ENCODE data around the gene NEU1.

The NEU1 gene

DNA sequence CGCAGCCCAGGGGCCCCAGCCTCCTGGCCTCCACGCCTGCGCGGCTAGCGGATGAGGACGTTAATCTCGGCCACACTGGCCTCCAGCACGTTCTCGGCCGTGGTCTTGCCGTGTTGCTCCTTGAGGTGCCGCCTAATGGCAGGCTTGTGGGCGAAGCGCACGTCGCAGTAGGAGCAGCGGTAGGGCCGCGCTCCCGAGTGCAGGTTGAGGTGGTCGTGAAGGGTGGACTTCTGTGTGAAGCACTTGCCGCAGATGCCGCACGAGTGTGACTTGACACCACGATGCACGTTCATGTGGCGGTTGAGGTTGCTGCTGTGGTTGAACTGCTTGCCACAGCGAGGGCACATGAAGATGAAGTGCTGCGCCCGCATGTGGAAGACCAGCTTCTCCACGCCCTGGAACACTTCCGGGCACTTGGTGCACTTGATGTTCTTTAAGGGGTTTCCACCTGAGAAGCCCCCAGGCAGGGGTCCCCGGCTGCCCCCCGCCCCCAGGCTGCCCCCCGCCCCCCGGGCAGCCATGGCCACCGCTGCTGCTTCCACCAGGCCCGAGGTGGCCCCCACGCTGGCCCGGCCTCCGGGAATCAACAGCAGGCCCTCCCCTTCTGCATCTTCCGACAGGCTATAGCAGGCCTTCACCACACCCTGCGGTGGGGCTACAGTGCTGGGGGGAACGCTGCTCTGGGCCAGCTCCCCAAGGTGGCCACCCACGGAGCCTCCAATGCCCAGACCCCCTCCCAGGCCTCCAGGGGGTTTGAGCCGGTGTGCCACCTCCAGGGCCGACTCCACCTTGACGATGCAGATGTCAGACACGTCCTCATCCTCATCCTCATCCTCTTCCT is 37.5 kb upstream of the NEU1 start:
- no peak for DNase-seq
- Mint-ChIP-seq H3K4me1 (ENCODE audit: low read depth) (peaks cover 42% of the 10 kb centered on the region), H3K27ac (peak overlapping the region; percentile 50), H3K36me3 (ENCODE audit: low read depth) (peaks cover 34% of the 10 kb centered on the region), H3K27me3 (no peaks in the 10 kb centered on the region), H3K9me3 (no peaks in the 10 kb centered on the region), H3K4me3 (peak overlapping the region; percentile 20)

DNA sequence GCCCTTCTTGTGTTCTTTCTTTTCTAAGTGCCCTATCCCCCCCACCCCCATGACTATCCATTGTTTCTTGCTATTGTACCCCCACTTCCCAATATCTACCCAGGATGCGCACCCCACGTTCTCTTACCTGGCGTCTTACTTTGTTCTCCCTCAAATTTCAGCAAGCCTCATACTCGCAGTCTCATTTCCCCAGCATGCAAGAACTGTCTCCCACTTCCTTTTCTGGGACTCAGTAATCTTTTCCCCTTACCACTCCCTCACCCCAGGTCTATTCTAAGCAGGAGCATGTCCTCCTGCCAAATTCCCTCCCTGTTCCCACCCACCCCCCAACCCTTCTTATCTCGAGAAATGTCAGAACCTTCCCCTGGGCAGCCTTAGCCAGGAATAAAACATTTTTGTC is 36.6 kb upstream of the NEU1 start:
- Mint-ChIP-seq H3K27ac (peak overlapping the region; percentile 35), H3K36me3 (ENCODE audit: low read depth) (peaks cover 41% of the 10 kb centered on the region), H3K4me3 (peak overlapping the region; percentile 53), H3K9me3 (no peaks in the 10 kb centered on the region), H3K4me1 (ENCODE audit: low read depth) (peaks cover 42% of the 10 kb centered on the region), H3K27me3 (no peaks in the 10 kb centered on the region)
- no peak for DNase-seq

DNA sequence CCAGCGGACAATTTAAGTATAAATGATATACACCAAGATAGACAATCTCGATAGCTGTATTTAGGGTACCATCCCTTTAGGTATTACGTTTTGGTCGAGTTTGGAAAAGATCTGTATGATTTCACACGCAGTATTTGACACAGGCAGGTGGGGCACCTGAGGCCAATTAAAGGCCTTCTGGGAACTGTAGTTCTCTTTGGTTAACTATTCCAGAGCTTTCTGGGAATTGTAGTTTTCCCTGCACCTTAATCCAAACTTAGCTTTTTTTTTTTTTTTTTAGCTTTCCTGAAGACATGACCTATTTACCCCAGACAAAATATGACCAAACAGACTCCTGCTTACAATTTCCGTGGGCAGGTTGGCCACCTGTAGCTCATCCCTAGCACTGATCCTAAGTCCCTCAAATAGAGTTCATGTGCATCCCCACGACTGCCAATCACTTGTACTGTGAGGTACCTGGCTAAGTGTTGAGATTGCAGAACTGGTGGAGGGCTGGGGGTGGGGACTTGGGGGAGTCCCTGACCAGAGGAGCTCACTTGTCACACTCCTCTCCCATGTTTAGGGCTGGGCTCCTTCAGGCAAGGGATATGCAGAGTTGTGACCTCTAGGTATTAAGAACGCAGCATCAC is 35.9 kb upstream of the NEU1 start:
- Mint-ChIP-seq H3K9me3 (no peaks in the 10 kb centered on the region), H3K27ac (peak overlapping the region; percentile 96), H3K36me3 (ENCODE audit: low read depth) (peaks cover 44% of the 10 kb centered on the region), H3K27me3 (no peaks in the 10 kb centered on the region), H3K4me1 (ENCODE audit: low read depth) (peaks cover 42% of the 10 kb centered on the region), H3K4me3 (peak overlapping the region; percentile 93)
- DNase-seq = peak; percentile 42

DNA sequence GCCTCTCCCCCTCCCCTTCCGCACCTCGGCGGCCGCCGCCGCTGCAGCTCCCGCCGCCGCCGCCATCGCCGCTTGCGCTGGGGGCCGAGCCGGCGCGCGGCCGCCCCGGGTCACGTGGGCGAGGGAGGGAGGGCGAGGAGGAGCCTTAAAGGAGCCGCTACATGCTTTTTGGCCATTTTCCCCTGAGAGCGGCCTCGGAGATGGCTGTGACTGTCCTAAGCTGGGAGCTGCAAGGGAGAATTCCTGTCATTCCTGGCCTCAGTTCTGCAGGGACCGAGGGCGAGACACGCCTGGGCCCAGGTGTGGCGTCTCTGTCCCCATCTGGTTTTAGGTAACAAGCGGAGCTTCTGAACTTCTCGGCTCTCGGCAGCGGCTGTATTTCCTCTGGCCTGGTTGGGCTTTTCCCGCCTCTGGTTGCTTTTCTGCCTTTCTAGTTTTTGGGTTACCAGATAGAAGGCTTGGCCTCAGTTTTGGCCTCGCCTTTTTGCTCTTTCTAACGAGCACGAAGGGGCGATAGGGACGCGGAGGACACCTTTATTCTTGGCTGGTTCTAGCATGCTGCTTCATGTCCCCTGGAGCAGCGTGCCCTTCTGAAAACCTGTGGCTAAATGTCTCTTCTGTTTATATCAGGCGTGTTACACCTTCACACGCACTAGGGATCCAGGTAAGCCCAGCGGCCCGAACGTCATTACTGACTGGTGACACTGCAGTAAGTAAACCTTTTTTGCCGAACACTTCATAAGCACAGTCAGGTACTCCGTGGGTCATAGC is 35.2 kb upstream of the NEU1 start, which contains the start of gene EHMT2:
TSS of gene EHMT2 (minus strand) at position 87 of the 771 bp plus-strand sequence. CDS start at position 66, 21 bp downstream.
- H3K9me3 Mint-ChIP-seq = no peaks in the 10 kb centered on the region
- H3K4me1 Mint-ChIP-seq (ENCODE audit: low read depth) = peaks cover 39% of the 10 kb centered on the region
- DNase-seq = peak; percentile 89
- H3K4me3 Mint-ChIP-seq = peak within 1 kb of the TSS; percentile 93
- no peaks in the 10 kb centered on the region for H3K27me3 Mint-ChIP-seq
- H3K36me3 Mint-ChIP-seq (ENCODE audit: low read depth) = peaks cover 51% of the 10 kb centered on the region
- peak within 1 kb of the TSS; percentile 96 for H3K27ac Mint-ChIP-seq

DNA sequence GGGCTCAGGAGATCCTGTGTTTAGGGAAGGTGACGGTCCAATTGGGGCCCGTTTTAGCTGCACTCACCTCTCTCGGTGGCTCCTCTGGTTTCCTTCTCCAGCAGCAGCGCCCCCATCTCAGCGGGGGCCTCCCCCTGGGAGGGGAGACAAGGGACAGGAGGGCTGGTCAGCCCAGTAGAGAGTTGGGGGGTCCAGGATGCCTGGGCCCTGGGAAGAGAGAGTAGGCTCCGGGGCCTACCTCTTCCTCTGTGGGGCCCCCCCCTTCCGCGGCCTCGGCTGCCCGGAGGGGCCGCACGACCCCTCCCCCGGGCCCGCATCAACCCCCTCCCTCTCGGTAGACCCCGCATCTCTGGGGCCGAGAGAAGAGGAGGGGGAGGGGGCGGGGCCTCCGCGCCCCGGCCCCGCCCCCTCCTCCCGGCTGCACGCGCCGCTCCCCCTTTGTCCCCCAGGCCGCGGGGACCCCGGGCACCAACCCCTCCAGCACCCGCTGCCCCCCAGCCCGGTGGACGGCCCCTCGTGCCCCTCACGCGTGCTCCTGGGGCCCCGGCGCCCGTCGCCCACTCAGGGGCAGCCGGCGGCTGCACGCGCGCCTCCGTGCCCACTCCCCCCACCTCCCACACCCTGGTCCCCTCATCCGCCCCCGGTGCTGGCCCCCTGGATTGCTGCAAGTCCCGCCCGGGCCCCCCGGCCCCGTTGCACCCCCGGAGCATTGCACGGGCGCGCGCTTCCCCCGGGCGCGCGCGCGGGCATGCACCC is 34.4 kb upstream of the NEU1 start:
- Mint-ChIP-seq H3K9me3 (no peaks in the 10 kb centered on the region), H3K36me3 (ENCODE audit: low read depth) (peaks cover 59% of the 10 kb centered on the region), H3K27me3 (no peaks in the 10 kb centered on the region), H3K4me1 (ENCODE audit: low read depth) (peaks cover 34% of the 10 kb centered on the region), H3K27ac (peak overlapping the region; percentile 89), H3K4me3 (peak overlapping the region; percentile 93)
- no peak for DNase-seq

DNA sequence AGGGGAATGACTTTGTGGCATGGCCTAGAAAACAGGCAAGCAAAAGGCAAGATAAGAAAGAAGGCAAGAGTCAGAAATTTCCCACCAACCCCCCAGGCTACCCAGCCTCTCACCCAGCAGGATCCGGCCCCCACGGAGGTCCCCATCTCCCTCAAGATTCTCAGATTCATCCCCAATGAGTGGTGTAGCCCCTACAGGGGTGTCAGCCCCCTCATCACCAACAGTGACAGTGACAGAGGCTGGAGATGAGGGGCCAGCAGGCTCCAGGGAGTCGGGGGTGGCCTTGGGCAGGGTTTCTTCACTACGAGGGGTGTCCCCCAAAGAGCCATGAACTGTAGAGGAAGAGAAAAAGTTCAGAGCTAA is 33.9 kb upstream of the NEU1 start:
- Mint-ChIP-seq H3K9me3 (no peaks in the 10 kb centered on the region), H3K36me3 (ENCODE audit: low read depth) (peaks cover 64% of the 10 kb centered on the region), H3K4me3 (peak overlapping the region; percentile 83), H3K4me1 (ENCODE audit: low read depth) (peaks cover 34% of the 10 kb centered on the region), H3K27me3 (no peaks in the 10 kb centered on the region), H3K27ac (peak overlapping the region; percentile 89)
- DNase-seq = no peak

DNA sequence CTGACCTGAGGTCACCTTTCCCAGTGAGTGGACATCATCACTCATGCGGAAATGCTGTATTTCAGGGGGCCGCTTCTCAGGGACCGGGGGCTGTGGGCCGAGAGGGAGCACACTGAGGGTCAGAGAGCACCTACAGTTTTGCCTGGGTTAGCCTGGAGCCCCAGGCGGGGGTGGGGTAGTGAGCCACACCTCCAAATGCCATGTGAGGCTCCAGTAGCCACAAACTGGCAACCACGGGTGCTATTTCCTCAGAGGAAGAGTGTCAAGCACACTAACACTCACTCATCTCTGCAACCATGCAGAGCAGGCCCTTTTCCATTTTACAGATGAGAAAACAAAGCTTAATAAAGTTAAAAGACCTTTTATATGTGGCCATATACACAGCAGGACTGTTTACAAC is 30.2 kb upstream of the NEU1 start:
- H3K4me1 Mint-ChIP-seq (ENCODE audit: low read depth) = peaks cover 12% of the 10 kb centered on the region
- no peak for DNase-seq
- H3K9me3 Mint-ChIP-seq = no peaks in the 10 kb centered on the region
- H3K4me3 Mint-ChIP-seq = no peak overlapping the region
- peaks cover 76% of the 10 kb centered on the region for H3K36me3 Mint-ChIP-seq (ENCODE audit: low read depth)
- no peak overlapping the region for H3K27ac Mint-ChIP-seq
- no peaks in the 10 kb centered on the region for H3K27me3 Mint-ChIP-seq

DNA sequence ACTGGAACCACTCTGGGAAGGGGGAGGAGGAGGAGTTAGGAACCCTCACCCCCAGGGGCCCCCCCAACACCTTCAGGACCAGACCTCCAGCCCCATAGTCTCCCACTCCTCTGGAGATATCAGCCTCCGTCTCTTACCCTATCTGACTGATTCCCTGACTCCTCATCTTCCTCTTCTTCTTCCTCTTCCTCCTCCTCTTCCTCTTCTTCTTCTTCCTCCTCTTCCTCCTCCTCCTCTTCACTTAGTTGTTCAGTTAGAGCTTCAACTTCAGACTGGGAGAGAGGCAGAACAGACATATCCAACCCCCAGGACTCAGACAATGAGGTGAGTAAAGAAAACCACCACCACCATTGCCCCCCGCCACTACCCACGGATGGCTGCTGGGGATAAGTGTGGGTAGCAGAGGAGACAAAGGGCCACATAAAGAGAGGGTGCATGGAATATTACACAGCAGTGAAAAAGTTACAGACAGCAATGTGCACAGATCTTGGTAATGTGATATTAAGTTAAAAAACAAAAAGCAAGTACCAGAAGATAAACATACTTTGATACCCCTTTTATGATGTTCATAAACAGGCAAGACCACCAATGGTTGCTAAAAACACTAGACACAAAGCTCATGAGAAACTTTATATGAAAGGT is 26.8 kb upstream of the NEU1 start:
- H3K36me3 Mint-ChIP-seq (ENCODE audit: low read depth) = peaks cover 89% of the 10 kb centered on the region
- no peak for DNase-seq

DNA sequence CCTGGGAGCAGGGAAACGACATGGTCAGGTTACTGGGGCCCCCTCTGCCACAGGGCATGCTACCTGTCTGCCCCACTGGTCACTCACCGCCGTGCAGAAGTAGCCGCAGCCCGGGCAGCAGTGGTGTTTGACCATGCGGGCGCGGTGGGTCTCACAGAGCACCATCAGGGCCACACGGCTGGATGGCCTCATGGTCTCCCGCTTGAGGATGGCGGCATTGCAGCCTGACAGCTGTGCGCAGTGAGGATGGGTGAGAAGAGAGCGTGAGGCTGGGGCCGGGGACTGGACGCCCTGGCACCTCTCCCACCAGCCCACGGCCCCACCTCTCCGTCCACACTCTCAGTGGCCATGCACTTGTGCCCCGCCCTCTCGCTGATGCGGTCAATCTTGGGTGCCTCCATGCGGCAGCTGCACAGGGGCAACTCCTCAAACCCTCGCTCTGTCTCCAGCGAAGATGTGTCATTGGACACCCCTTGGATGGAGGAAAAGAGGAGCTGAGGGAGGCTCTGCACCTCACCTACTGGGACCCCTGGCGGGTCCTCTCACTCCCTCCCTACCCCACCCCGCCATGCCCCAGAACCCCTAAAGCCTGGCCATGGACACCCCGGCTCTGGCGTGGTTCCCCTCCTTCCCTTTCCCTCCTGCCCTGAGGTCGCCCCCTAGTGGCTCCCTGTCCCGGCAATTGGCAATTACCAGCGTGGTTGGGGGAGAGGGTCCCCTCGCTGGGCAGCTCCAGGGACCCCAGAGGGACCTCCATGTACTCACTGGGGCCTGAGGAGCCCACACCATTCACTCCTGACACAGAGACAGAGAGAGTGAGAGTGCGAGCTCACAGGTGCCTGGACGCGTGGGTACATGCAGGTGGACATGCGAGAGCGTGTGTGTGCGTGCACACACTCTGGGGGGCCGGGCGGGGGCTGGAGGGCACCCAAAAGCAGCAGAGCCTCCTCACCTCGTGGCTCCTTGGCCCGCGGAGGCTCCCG is 25.9 kb upstream of the NEU1 start:
- no peaks in the 10 kb centered on the region for H3K9me3 Mint-ChIP-seq
- H3K4me3 Mint-ChIP-seq = no peak overlapping the region
- no peak overlapping the region for H3K27ac Mint-ChIP-seq
- H3K4me1 Mint-ChIP-seq (ENCODE audit: low read depth) = no peaks in the 10 kb centered on the region
- no peaks in the 10 kb centered on the region for H3K27me3 Mint-ChIP-seq
- DNase-seq = peak; percentile 74
- peaks cover 93% of the 10 kb centered on the region for H3K36me3 Mint-ChIP-seq (ENCODE audit: low read depth)

More for the DNA sequence above, 26.8 kb upstream of the NEU1 start:
- H3K4me3 Mint-ChIP-seq = no peak overlapping the region
- no peaks in the 10 kb centered on the region for H3K9me3 Mint-ChIP-seq
- no peak overlapping the region for H3K27ac Mint-ChIP-seq
- H3K4me1 Mint-ChIP-seq (ENCODE audit: low read depth) = no peaks in the 10 kb centered on the region
- H3K27me3 Mint-ChIP-seq = no peaks in the 10 kb centered on the region

DNA sequence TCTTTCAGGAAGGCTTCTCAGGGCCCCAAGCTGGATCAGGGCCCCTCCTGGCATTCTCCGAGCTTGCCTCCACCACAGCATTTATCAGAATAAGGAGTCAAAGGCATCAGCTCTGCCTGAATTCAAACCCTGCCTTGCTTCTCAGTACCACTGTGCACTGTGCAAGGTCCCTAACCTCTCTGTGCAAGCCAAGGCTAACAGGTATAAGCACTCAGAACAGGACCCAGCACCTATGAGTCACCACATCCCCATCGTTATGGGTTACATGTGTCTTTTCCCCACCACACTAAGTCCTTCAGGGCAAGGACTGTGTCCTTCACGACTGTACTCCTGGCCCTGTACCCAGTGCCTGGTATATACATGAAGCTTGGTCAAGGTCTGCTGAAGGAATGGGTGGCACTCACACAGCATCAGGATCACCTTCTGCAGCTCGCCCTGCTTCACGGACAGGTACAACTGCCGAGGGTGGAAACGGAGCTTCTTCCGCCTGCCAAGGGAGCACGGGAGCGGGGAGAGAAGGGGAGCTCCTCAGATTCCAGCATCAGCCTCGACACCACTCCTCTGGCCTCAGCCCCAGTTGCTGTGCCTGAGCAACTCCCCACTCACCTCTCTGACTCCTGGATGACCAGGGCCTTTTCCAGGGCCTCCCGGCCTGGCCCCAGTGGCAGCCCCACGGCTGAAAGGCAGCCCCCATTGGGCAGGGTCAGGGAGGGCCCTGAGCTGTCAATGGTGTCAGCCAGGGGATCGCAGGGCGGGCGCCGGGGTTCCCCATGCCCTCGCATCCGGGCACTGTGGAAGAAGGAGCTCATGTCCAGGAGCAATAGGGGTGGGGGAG is 24.8 kb upstream of the NEU1 start:
- H3K27me3 Mint-ChIP-seq = no peaks in the 10 kb centered on the region
- peaks cover 93% of the 10 kb centered on the region for H3K36me3 Mint-ChIP-seq (ENCODE audit: low read depth)
- no peak overlapping the region for H3K27ac Mint-ChIP-seq
- H3K9me3 Mint-ChIP-seq = no peaks in the 10 kb centered on the region
- DNase-seq = no peak
- H3K4me3 Mint-ChIP-seq = no peak overlapping the region
- no peaks in the 10 kb centered on the region for H3K4me1 Mint-ChIP-seq (ENCODE audit: low read depth)

DNA sequence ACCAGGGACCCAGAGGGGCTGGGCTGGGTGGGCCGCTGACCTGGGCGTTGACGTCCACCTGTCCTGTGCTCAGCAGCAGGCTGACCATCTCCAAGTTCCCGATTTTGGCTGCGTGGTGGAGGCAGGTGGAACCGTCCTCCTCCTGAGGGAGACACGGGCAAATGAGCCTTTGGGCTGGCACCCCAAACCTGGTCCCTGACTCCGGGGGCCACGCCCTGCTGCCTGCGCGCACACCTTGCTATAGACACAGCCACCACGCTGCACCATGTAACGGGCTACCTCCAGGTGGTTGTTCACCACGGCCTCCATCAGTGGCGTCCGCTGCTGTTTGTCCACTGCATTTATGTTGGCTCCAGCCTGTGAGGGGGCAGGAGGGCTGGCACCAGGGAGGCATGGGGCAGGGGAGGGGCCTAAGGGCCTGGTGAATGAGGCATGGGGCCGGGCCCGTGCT is 23.9 kb upstream of the NEU1 start:
- Mint-ChIP-seq H3K4me3 (no peak overlapping the region), H3K4me1 (ENCODE audit: low read depth) (no peaks in the 10 kb centered on the region), H3K27me3 (no peaks in the 10 kb centered on the region), H3K36me3 (ENCODE audit: low read depth) (peaks cover 93% of the 10 kb centered on the region), H3K9me3 (no peaks in the 10 kb centered on the region), H3K27ac (no peak overlapping the region)
- DNase-seq = no peak

DNA sequence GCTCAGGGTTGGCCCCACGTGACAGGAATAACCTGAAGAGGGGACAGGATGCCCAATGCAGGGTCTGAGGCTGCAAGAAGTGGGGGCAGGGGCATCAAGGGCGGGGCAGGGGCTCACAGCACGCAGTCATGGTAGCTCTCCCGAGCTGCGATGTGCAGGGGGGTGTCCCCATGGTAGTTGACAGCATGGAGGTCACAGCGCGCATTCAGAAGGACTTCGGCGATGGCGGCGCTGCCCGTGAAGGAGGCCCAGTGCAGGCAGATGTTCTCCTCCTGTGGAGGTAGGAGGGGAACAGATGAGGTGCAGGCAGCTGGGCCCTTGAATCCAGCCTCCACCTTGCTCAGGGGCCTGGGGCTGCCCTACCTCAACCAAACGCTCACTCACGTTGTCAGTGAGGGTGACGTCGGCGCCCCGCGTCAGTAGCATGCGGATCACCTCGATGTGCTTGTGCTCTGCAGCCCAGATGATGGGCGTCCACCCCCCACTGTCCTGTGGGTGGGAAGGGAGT is 22.0 kb upstream of the NEU1 start:
- peaks cover 98% of the 10 kb centered on the region for H3K36me3 Mint-ChIP-seq (ENCODE audit: low read depth)
- no peaks in the 10 kb centered on the region for H3K4me1 Mint-ChIP-seq (ENCODE audit: low read depth)
- no peaks in the 10 kb centered on the region for H3K27me3 Mint-ChIP-seq
- no peak overlapping the region for H3K27ac Mint-ChIP-seq
- no peaks in the 10 kb centered on the region for H3K9me3 Mint-ChIP-seq
- no peak for DNase-seq
- H3K4me3 Mint-ChIP-seq = no peak overlapping the region
